ENCODE results near the gene PCDH8.

- TF ChIP-seq HMGXB4 (CRISPR knock-in tag; IDR thresholded peaks at IDR 0.05; ENCODE audit: borderline replicate concordance in 1 of 2, low read depth in 1 of 2), result no peak
- TF ChIP-seq, protein P1, sequence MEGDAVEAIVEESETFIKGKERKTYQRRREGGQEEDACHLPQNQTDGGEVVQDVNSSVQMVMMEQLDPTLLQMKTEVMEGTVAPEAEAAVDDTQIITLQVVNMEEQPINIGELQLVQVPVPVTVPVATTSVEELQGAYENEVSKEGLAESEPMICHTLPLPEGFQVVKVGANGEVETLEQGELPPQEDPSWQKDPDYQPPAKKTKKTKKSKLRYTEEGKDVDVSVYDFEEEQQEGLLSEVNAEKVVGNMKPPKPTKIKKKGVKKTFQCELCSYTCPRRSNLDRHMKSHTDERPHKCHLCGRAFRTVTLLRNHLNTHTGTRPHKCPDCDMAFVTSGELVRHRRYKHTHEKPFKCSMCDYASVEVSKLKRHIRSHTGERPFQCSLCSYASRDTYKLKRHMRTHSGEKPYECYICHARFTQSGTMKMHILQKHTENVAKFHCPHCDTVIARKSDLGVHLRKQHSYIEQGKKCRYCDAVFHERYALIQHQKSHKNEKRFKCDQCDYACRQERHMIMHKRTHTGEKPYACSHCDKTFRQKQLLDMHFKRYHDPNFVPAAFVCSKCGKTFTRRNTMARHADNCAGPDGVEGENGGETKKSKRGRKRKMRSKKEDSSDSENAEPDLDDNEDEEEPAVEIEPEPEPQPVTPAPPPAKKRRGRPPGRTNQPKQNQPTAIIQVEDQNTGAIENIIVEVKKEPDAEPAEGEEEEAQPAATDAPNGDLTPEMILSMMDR (CRISPR knock-in tag; IDR thresholded peaks at IDR 0.05), result no peak
- no peak for TF ChIP-seq MAFF (IDR thresholded peaks at IDR 0.05; ENCODE audit: low read depth, low read length)
- no peak for TF ChIP-seq ZNF234 (CRISPR knock-in tag; conservative IDR thresholded peaks at IDR 0.05)
- TF ChIP-seq TBL1XR1 (IDR thresholded peaks at IDR 0.05; ENCODE audit: borderline replicate concordance, low read length, partially characterized antibody), result no peak
- TF ChIP-seq ZNF317 (CRISPR knock-in tag; IDR thresholded peaks at IDR 0.05), result no peak
- TF ChIP-seq POLR2G (IDR thresholded peaks at IDR 0.05; ENCODE audit: low read depth, low read length), result no peak
- no peak for TF ChIP-seq ASH2L (IDR thresholded peaks at IDR 0.05; ENCODE audit: insufficient read length, low read depth, low read length)
Measured at GRCh38 chr13:52869621-52870020, 21.2 kb upstream of the PCDH8 start.
